GM12872 (cell line): ENCODE data around the gene TACC2.

ENCODE experiments used
- TF ChIP-seq, protein P1 (sequence below): IDR thresholded peaks from 3 replicates; pipeline ENCODE4 v1.5.1; 2011; ENCODE audit warnings: low read depth, mild to moderate bottlenecking, low read length, moderate library complexity; ENCODE audit not compliant: insufficient read depth

Gene TACC2

DNA sequence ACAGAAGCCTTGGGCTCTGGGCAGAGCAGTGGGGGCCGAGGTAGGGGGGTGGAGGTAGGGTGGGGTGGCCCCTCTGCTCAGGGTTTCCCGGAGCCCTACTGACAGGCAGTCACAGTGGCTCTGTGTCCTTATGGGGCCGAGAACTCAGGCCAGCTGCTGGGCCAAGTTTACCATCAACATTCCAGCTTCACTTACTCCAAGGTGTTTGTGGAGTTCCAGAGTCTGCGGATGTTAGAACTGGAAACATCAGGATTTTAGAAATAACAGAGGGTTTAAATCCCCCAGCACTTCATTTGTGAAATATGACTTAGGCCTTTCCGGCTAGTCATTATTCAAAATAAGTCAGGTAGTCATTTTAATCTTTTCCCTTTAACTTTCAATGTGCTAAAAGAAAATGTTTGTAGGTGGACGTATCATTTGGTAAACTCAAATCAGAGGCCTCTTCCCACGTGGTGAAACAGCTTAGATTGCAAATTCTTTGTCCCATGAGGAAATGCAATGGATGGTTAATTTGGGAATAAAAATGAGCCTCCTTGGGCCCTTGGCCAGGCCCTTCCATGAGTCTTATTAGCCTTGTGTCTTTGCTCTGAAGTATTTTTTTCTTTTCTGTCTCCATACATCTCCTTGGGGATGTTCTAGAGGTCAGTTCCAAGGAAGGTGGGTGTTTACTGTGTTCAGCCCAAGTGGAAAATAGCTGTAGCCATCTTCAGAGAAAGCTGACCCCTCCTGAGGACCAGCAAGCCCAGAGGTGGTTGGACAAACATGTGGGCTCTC lies 182.5 kb downstream of the TACC2 start:
- TF ChIP-seq, protein P1, sequence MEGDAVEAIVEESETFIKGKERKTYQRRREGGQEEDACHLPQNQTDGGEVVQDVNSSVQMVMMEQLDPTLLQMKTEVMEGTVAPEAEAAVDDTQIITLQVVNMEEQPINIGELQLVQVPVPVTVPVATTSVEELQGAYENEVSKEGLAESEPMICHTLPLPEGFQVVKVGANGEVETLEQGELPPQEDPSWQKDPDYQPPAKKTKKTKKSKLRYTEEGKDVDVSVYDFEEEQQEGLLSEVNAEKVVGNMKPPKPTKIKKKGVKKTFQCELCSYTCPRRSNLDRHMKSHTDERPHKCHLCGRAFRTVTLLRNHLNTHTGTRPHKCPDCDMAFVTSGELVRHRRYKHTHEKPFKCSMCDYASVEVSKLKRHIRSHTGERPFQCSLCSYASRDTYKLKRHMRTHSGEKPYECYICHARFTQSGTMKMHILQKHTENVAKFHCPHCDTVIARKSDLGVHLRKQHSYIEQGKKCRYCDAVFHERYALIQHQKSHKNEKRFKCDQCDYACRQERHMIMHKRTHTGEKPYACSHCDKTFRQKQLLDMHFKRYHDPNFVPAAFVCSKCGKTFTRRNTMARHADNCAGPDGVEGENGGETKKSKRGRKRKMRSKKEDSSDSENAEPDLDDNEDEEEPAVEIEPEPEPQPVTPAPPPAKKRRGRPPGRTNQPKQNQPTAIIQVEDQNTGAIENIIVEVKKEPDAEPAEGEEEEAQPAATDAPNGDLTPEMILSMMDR: no peak

GRCh38 chr10:122172361-122173008 lies 183.5 kb downstream of the TACC2 start:
- TF ChIP-seq, protein P1: no peak

- TF ChIP-seq, protein P1: no peak
Measured at GRCh38 chr10:122173337-122173736, 184.4 kb downstream of the TACC2 start.

DNA sequence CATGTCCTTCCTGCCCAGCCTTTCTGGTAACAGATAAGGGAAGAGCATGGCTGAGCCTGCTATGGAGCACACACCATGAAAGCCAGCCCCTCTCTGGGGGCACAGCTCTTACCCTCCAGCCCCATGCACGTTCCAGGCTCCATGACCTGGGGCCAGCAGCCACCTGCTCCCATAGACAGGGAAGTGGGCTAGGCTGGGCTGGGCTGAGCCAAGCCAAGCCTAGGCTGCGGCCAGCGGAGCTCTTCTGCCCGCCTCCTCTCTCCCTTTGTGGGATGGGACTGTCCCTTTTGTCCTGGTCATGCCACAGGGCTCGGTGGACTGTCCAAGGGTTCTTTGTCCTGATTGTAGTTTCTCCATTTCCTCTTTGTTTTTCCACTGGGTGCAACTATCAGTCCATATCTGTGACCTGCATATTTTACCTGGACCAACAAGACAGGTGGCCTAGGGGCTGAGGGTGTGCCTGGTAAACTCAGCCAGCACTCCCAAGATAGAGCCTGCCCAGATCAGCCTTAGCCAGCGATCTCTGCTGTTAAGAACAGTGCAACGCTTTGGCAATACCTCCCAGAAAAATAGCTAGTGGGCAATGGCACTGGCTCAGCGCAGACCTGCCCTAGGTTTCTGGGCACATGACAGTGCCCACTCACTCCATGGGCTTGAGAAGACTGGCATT lies 184.9 kb downstream of the TACC2 start:
- TF ChIP-seq, protein P1: no peak

DNA sequence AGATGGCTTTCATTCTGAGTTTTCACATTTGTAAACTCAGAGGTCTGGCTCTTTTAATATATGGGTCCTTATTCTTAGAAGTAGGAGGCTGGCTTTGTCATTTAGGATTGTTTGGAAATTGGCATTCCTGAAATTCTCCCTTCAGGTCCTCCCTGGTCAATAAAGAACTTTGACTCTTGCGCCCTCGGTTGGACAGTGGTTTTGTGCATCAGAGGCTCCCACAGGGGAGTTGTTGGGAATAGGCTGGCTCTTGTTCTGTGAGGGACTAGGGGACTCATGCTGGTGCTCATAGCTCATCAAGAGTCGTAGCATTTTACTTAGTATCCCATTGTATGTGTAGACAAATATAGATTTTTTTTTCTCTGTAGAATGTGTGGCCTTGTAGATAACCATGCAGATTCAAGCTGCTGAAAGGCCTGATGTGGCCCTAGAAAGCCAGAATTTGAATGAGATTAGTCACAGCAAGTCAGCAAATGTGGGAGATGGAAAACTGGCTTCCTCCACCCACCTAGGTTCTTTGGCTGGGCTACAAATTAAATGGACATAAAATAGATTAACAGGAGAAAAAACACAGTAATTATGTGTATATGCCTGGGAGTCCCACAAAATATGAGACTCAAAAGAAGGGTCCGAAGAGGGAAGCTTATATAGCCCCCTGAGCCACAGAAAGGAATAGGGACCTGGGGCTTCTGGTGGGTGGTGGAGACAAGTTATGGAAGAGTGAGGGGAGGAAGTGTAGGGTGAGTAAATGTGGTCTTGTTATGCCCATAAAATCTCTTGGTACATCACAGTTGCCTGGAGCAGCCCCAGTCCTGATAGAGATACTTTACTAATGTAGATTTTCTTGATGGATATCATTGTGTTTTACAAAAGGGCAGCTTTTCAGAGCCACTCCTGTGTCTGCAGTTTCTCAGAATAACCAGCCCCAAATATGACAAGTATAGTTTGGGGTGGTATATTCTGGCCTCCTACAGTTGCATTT lies 187.6 kb downstream of the TACC2 start:
- TF ChIP-seq, protein P1: no peak

DNA sequence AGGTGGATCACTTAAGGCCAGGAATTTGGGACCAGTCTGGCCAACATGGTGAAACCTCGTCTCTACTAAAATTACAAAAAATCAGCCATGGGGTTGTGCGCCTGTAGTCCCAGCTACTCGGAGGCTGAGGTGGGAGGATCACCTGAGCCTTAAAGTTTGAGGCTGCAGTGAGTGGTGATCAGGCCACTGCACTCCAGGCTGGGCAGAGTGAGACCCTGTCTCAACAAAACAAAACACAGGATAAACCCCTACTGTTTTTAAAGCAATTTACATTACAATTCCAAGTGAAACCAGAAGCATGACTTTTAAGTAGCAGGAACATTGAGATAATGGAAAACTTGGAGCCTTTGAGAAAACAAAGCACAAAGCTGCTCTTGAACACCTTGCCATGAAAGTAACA lies 189.7 kb downstream of the TACC2 start:
- TF ChIP-seq, protein P1: no peak
